HFFc6 (cell line): Measurements from ENCODE around the gene GLIPR1. TPM values are rescaled to one million over a fixed set of nuclear protein-coding genes. Genes with fewer than 3 reads are reported as not detected.

Experiments
- DNase-seq: peaks from one replicate; pipeline ENCODE4 v3.0.0-alpha.2; 2018
- H3K27ac Mint-ChIP-seq: 2 replicates; pipeline ENCODE4 v1.8.0; 2020; ENCODE audit warnings: mild to moderate bottlenecking, mixed read lengths
- H3K27me3 Mint-ChIP-seq: 2 replicates; pipeline ENCODE4 v1.8.0; 2021; ENCODE audit warnings: mild to moderate bottlenecking, moderate library complexity, mixed read lengths; ENCODE audit not compliant: insufficient read depth
- H3K36me3 Mint-ChIP-seq: 2 replicates; pipeline ENCODE4 v1.8.0; 2021; ENCODE audit warnings: low read depth, mixed read lengths
- H3K4me1 Mint-ChIP-seq: 2 replicates; pipeline ENCODE4 v1.8.0; 2020; ENCODE audit warnings: low read depth, mixed read lengths
- H3K4me3 Mint-ChIP-seq: 2 replicates; pipeline ENCODE4 v1.8.0; 2020; ENCODE audit warnings: mild to moderate bottlenecking, moderate library complexity, mixed read lengths
- H3K9me3 Mint-ChIP-seq: 2 replicates; pipeline ENCODE4 v1.8.0; 2020; ENCODE audit warnings: mild to moderate bottlenecking, mixed read lengths
- total RNA-seq, 6 experiments: library from RNA; stranded (reverse); fragmentation: NEBNext Ultra II Directional; extraction: Animal tissue kit (Norgen Biotek cat#: 25700); gene quantifications; 2 replicates in 1 of 6; 3 replicates in 5 of 6; pipeline ENCODE4 v1.2.3, GENCODE V29; 2021
- TF ChIP-seq, protein P1 (sequence below): fragments of 200-600 bp; sonication (generic); IDR thresholded peaks from 2 replicates; pipeline ENCODE4 v1.5.0; 2021; ENCODE audit warnings: antibody characterized with exemption, mild to moderate bottlenecking

Gene GLIPR1
- total RNA-seq, 6 experiments from 2014 or later = 190 to 339 (median 278) TPM

DNA sequence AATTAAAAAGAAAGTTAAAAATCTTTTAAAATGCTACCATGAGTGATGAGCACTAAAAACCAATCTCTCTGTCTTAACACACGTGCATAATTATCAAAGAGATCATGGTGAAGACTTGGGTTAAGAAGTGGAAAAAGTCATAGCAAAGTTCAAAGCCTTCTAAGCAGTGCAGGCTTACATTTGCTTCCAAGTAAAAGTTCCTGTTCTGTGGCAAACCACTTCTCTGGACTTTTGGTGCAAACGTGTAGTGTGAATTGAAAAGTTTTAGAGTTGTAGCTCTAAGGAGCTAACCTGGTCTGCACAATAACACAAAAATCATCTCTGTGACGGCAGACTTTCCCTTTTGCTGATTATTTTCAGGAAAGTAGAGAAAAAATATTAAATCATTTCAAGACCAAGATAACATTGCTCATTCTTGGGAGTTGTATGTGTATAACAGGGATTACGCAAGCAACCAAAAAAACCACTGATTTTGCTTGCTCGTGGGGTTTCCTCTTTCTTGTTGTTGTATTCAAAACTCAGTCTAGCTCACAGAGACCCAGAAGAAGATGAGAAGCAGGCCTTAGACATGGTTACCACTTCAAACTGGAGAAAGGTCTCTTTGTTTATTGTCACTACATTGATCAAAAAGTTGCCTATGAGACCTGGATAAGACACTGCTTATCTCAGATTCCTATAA is 2.3 kb upstream of the GLIPR1 start:
- H3K27ac Mint-ChIP-seq = 0 out of 2 replicates have a peak overlapping the region, but pooled peaks have one; percentile 23
- TF ChIP-seq, protein P1, sequence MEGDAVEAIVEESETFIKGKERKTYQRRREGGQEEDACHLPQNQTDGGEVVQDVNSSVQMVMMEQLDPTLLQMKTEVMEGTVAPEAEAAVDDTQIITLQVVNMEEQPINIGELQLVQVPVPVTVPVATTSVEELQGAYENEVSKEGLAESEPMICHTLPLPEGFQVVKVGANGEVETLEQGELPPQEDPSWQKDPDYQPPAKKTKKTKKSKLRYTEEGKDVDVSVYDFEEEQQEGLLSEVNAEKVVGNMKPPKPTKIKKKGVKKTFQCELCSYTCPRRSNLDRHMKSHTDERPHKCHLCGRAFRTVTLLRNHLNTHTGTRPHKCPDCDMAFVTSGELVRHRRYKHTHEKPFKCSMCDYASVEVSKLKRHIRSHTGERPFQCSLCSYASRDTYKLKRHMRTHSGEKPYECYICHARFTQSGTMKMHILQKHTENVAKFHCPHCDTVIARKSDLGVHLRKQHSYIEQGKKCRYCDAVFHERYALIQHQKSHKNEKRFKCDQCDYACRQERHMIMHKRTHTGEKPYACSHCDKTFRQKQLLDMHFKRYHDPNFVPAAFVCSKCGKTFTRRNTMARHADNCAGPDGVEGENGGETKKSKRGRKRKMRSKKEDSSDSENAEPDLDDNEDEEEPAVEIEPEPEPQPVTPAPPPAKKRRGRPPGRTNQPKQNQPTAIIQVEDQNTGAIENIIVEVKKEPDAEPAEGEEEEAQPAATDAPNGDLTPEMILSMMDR = no peak
- H3K27me3 Mint-ChIP-seq = no peaks in the 10 kb centered on the region; the same call in 1 of the 2 replicates
- H3K4me3 Mint-ChIP-seq = no peak overlapping the region
- no peaks in the 10 kb centered on the region for H3K9me3 Mint-ChIP-seq
- peaks cover 54% of the 10 kb centered on the region for H3K4me1 Mint-ChIP-seq
- DNase-seq = no peak
- H3K36me3 Mint-ChIP-seq = peaks cover 27% of the 10 kb centered on the region

- Mint-ChIP-seq H3K36me3 (peaks cover 44% of the 10 kb centered on the region), H3K27ac (peak overlapping the region; percentile 95), H3K4me1 (peaks cover 72% of the 10 kb centered on the region), H3K9me3 (no peaks in the 10 kb centered on the region), H3K4me3 (peak overlapping the region; percentile 93), H3K27me3 (no peaks in the 10 kb centered on the region; the same call in 1 of the 2 replicates)
- peak; percentile 68 for DNase-seq
- TF ChIP-seq, protein P1 = no peak
Measured at GRCh38 chr12:75479963-75480461, 543 bp upstream of the GLIPR1 start.

- H3K27me3 Mint-ChIP-seq = no peaks in the 10 kb centered on the region; the same call in 1 of the 2 replicates
- peak overlapping the region; percentile 95 for H3K27ac Mint-ChIP-seq
- H3K36me3 Mint-ChIP-seq = peaks cover 46% of the 10 kb centered on the region
- no peaks in the 10 kb centered on the region for H3K9me3 Mint-ChIP-seq
- peaks cover 72% of the 10 kb centered on the region for H3K4me1 Mint-ChIP-seq
- peak overlapping the region; percentile 93 for H3K4me3 Mint-ChIP-seq
- DNase-seq = no peak
- TF ChIP-seq, protein P1 = no peak
Measured at GRCh38 chr12:75481013-75481705, 604 bp downstream of the GLIPR1 start.

GRCh38 chr12:75481774-75482173 is 1.2 kb downstream of the GLIPR1 start:
- H3K27ac Mint-ChIP-seq = peak overlapping the region; percentile 95
- DNase-seq = no peak
- H3K27me3 Mint-ChIP-seq = no peaks in the 10 kb centered on the region; the same call in 1 of the 2 replicates
- H3K4me1 Mint-ChIP-seq = peaks cover 76% of the 10 kb centered on the region
- H3K36me3 Mint-ChIP-seq = peaks cover 50% of the 10 kb centered on the region
- TF ChIP-seq, protein P1 = no peak
- peak overlapping the region; percentile 93 for H3K4me3 Mint-ChIP-seq
- no peaks in the 10 kb centered on the region for H3K9me3 Mint-ChIP-seq

DNA sequence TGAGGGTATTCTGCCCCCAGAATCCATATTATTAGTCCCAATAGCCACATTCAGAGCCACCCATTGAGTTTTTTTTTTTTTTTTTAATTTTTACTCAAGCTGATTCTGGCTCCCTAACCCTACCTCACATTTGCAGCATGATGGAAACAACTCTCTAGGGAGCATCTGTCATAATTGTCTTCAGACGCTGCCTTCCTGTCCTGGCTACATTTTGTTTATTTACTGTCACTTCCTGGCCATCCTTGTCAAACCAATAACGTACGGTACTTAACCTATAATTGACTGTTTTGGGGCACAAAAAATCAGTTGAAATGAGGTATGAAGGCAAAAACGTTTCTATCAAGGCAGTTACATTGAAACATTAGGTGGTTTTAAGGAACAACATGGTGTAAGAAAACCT is 2.1 kb downstream of the GLIPR1 start:
- no peak for DNase-seq
- H3K27me3 Mint-ChIP-seq = no peaks in the 10 kb centered on the region; the same call in 1 of the 2 replicates
- H3K36me3 Mint-ChIP-seq = peaks cover 52% of the 10 kb centered on the region
- peak overlapping the region; percentile 74; the same call in 1 of the 2 replicates for H3K27ac Mint-ChIP-seq
- TF ChIP-seq, protein P1 = no peak
- H3K4me1 Mint-ChIP-seq = peaks cover 82% of the 10 kb centered on the region
- H3K9me3 Mint-ChIP-seq = no peaks in the 10 kb centered on the region
- peak overlapping the region; percentile 93 for H3K4me3 Mint-ChIP-seq
